Neuronal stem cell (in vitro differentiated cells): ENCODE measurements around the gene KRTAP5-6.

Source experiments
- DNase-seq: peaks from one replicate; pipeline ENCODE4 v3.0.0-alpha.2; 2013; ENCODE audit warnings: low spot score
- H2AFZ ChIP-seq: one replicate; pipeline ENCODE4 v1.6.1; 2013; ENCODE audit warnings: mild to moderate bottlenecking, low read length, inconsistent platforms
- H2AK5ac ChIP-seq: 2 replicates; pipeline ENCODE4 v1.6.1; 2013; ENCODE audit warnings: low read depth, mild to moderate bottlenecking, inconsistent platforms, low read length, moderate library complexity, mixed read lengths
- H2BK120ac ChIP-seq: 2 replicates; pipeline ENCODE4 v1.6.1; 2013; ENCODE audit warnings: low read depth, mild to moderate bottlenecking, inconsistent platforms, low read length, moderate library complexity, mixed read lengths
- H2BK12ac ChIP-seq: one replicate; pipeline ENCODE4 v1.6.1; 2013; ENCODE audit warnings: low read length, inconsistent platforms
- H2BK15ac ChIP-seq: 2 replicates; pipeline ENCODE4 v1.6.1; 2013; ENCODE audit warnings: mild to moderate bottlenecking, low read length, inconsistent platforms, mixed read lengths
- H2BK5ac ChIP-seq: one replicate; pipeline ENCODE4 v1.6.1; 2013; ENCODE audit warnings: inconsistent platforms, mild to moderate bottlenecking, low read length, moderate library complexity
- H3K14ac ChIP-seq: one replicate; pipeline ENCODE4 v1.6.1; 2013; ENCODE audit warnings: low read length, inconsistent platforms
- H3K18ac ChIP-seq: 2 replicates; pipeline ENCODE4 v1.6.1; 2013; ENCODE audit warnings: low read length, inconsistent platforms
- H3K23ac ChIP-seq: 2 replicates; pipeline ENCODE4 v1.6.1; 2013; ENCODE audit warnings: low read depth, mild to moderate bottlenecking, mixed read lengths, low read length, inconsistent platforms; ENCODE audit not compliant: poor library complexity
- H3K27ac ChIP-seq: replicated peaks from 3 replicates; pipeline ENCODE4 v1.5.1; 2013; ENCODE audit warnings: low read length, inconsistent platforms
- H3K27me3 ChIP-seq, 3 experiments: 2 replicates each; pipeline ENCODE4 v1.6.1; 2013; ENCODE audit warnings: low read length in 3 of 3, mild to moderate bottlenecking in 2 of 3, inconsistent platforms in 1 of 3, low read depth in 1 of 3, mixed read lengths in 1 of 3, moderate library complexity in 1 of 3; ENCODE audit not compliant: control insufficient read depth in 3 of 3, insufficient read depth in 3 of 3
- H3K36me3 ChIP-seq, 2 donors: replicated peaks in 1 of 2; 2 replicates each; pipeline ENCODE4 v1.6.1; 2013; ENCODE audit warnings: low read length in 2 of 2; ENCODE audit not compliant: control insufficient read depth in 2 of 2, insufficient read depth in 2 of 2
- H3K4ac ChIP-seq: 2 replicates; pipeline ENCODE4 v1.6.1; 2013; ENCODE audit warnings: inconsistent platforms, mild to moderate bottlenecking, low read length, moderate library complexity
- H3K4me1 ChIP-seq, 2 donors: 1 replicate in 1 of 2; 2 replicates in 1 of 2; pipeline ENCODE4 v1.6.1; 2013; ENCODE audit warnings: low read length in 2 of 2, low read depth in 1 of 2; ENCODE audit not compliant: control insufficient read depth in 2 of 2, insufficient read depth in 1 of 2
- H3K4me2 ChIP-seq: one replicate; pipeline ENCODE4 v1.6.1; 2013; ENCODE audit warnings: mild to moderate bottlenecking, low read length, inconsistent platforms; ENCODE audit not compliant: insufficient read depth, poor library complexity, severe bottlenecking
- H3K4me3 ChIP-seq, 2 donors: 2 replicates each; pipeline ENCODE4 v1.5.1; 2013; ENCODE audit warnings: low read length in 2 of 2, mild to moderate bottlenecking in 2 of 2, inconsistent platforms in 1 of 2, moderate library complexity in 1 of 2
- H3K79me1 ChIP-seq: one replicate; pipeline ENCODE4 v1.6.1; 2013; ENCODE audit warnings: low read depth, mild to moderate bottlenecking, inconsistent platforms, low read length, moderate library complexity
- H3K9ac ChIP-seq: one replicate; pipeline ENCODE4 v1.6.1; 2013; ENCODE audit warnings: mild to moderate bottlenecking, low read depth, low read length, inconsistent platforms; ENCODE audit not compliant: poor library complexity
- H3K9me3 ChIP-seq, 2 donors: replicated peaks in 1 of 2; 2 replicates each; pipeline versions ENCODE3 to v1.6.1; 2013; ENCODE audit warnings: low read length in 2 of 2, mild to moderate bottlenecking in 2 of 2, inconsistent platforms in 1 of 2, low read depth in 1 of 2, mixed read lengths in 1 of 2, moderate library complexity in 1 of 2; ENCODE audit not compliant: control insufficient read depth in 2 of 2, insufficient read depth in 1 of 2
- H4K8ac ChIP-seq: one replicate; pipeline ENCODE4 v1.6.1; 2013; ENCODE audit warnings: low read depth, mild to moderate bottlenecking, inconsistent platforms, low read length, moderate library complexity
- H4K91ac ChIP-seq: one replicate; pipeline ENCODE4 v1.6.1; 2013; ENCODE audit warnings: low read length, low read depth, mild to moderate bottlenecking, inconsistent platforms; ENCODE audit not compliant: poor library complexity
- WGBS, 2 donors: extraction: QIAGEN DNeasy Blood & Tissue Kit; methylation state at CpG; one replicate each; pipeline ENCODE4 v1.1.7; 2013; ENCODE audit warnings: missing lambda C conversion rate in 2 of 2, mixed read lengths in 1 of 2; ENCODE audit not compliant: insufficient read length in 2 of 2, insufficient replicate concordance in 1 of 2; ENCODE audit errors: extremely low coverage in 2 of 2; 5-methylcytosine and 5-hydroxymethylcytosine counted together

Gene KRTAP5-6

GRCh38 chr11:1744891-1745700 lies 48.1 kb downstream of the KRTAP5-6 start:
- Histone ChIP-seq H2BK120ac (no peak overlapping the region), H3K4ac (no peak overlapping the region), H3K27me3 (peaks cover 7 to 41% (median 34%) of the 10 kb centered on the region in 3 experiments), H4K8ac (no peak overlapping the region), H2BK12ac (no peak overlapping the region), H3K4me1 (peaks cover 0 to 10% of the 10 kb centered on the region in 2 donors), H3K79me1 (no peaks in the 10 kb centered on the region), H2AFZ (no peak overlapping the region), H3K9ac (peak overlapping the region; percentile 26), H2BK15ac (peak overlapping the region; percentile 9), H3K9me3 (peaks cover 0 to 8% of the 10 kb centered on the region in 2 donors), H2BK5ac (no peak overlapping the region), H3K4me2 (no peak overlapping the region), H4K91ac (no peak overlapping the region), H3K27ac (no peak overlapping the region), H3K23ac (peak overlapping the region; percentile 30), H2AK5ac (no peak overlapping the region), H3K18ac (no peak overlapping the region), H3K36me3 (peaks cover 0 to 3% of the 10 kb centered on the region in 2 donors), H3K4me3 (peak overlapping the region in 1 of 2 donors; percentile 49), H3K14ac (no peak overlapping the region)
- no peak for DNase-seq
- WGBS, 2 donors, result no CpG with 5 or more reads among the region's 18 CpGs

GRCh38 chr11:1745701-1746320 lies 48.8 kb downstream of the KRTAP5-6 start:
- Histone ChIP-seq H3K79me1 (no peaks in the 10 kb centered on the region), H3K27ac (no peak overlapping the region), H2BK15ac (no peak overlapping the region), H4K91ac (peak overlapping the region; percentile 74), H3K23ac (peak overlapping the region; percentile 15), H3K18ac (no peak overlapping the region), H3K4me3 (peak overlapping the region in 1 of 2 donors; percentile 49), H3K14ac (no peak overlapping the region), H3K36me3 (peaks cover 0 to 3% of the 10 kb centered on the region in 2 donors), H2BK12ac (no peak overlapping the region), H2AFZ (no peak overlapping the region), H3K4me2 (no peak overlapping the region), H2AK5ac (no peak overlapping the region), H3K27me3 (peaks cover 7 to 44% (median 40%) of the 10 kb centered on the region in 3 experiments), H2BK5ac (no peak overlapping the region), H3K9ac (peak overlapping the region; percentile 26), H3K4me1 (peaks cover 0 to 15% of the 10 kb centered on the region in 2 donors), H3K9me3 (peaks cover 0 to 8% of the 10 kb centered on the region in 2 donors), H3K4ac (no peak overlapping the region), H4K8ac (no peak overlapping the region), H2BK120ac (no peak overlapping the region)
- no peak for DNase-seq
- no CpG with 5 or more reads among the region's 14 CpGs for WGBS, 2 donors

- peak overlapping the region; percentile 78 for H3K14ac ChIP-seq
- H4K91ac ChIP-seq, result no peak overlapping the region
- peak overlapping the region; percentile 93 for H3K23ac ChIP-seq
- H2BK120ac ChIP-seq, result no peak overlapping the region
- no peak overlapping the region for H3K4ac ChIP-seq
- H3K27ac ChIP-seq, result no peak overlapping the region
- no peak overlapping the region for H2AFZ ChIP-seq
- peak overlapping the region; percentile 95 for H2BK12ac ChIP-seq
- H3K4me1 ChIP-seq, result peaks cover 0 to 15% of the 10 kb centered on the region in 2 donors
- no peaks in the 10 kb centered on the region for H3K79me1 ChIP-seq
- peaks cover 0 to 3% of the 10 kb centered on the region in 2 donors for H3K36me3 ChIP-seq
- H4K8ac ChIP-seq, result no peak overlapping the region
- no peak for DNase-seq
- peak overlapping the region; percentile 49 for H2AK5ac ChIP-seq
- H3K18ac ChIP-seq, result peak overlapping the region; percentile 16
- H3K4me3 ChIP-seq, result no peak overlapping the region
- peaks cover 0 to 8% of the 10 kb centered on the region in 2 donors for H3K9me3 ChIP-seq
- H2BK5ac ChIP-seq, result no peak overlapping the region
- WGBS, 2 donors, result no CpG with 5 or more reads among the region's 22 CpGs
- peak overlapping the region; percentile 45 for H2BK15ac ChIP-seq
- peaks cover 7 to 45% (median 44%) of the 10 kb centered on the region in 3 experiments for H3K27me3 ChIP-seq
- no peak overlapping the region for H3K4me2 ChIP-seq
- H3K9ac ChIP-seq, result no peak overlapping the region
Observed at GRCh38 chr11:1746511-1746931, 49.5 kb downstream of the KRTAP5-6 start.
